Aorta (tissue), 5 donors: ENCODE results near the gene COMMD1. TPM values are rescaled to one million over a fixed set of nuclear protein-coding genes. Genes with fewer than 3 reads are reported as not detected.

ENCODE experiments used
- ATAC-seq: fragments of 200-7000 bp; cut with Tn5 transposase; one replicate; pipeline ENCODE4 v1.9.1; 2022; ENCODE audit warnings: moderate library complexity; ENCODE audit not compliant: low FRiP score
- DNase-seq, 2 donors: peaks; one replicate each; pipeline ENCODE4 v3.0.0-alpha.2; 2020
- H3K27ac ChIP-seq, 2 donors: one replicate each; pipeline ENCODE4 v1.5.1; 2013; ENCODE audit warnings: low read length in 2 of 2, mild to moderate bottlenecking in 2 of 2, moderate library complexity in 2 of 2, control low read depth in 1 of 2, inconsistent platforms in 1 of 2, low read depth in 1 of 2
- H3K27me3 ChIP-seq, 2 donors: one replicate each; pipeline ENCODE4 v1.6.1; 2013; ENCODE audit warnings: control low read depth in 1 of 2, low read length in 1 of 2, mild to moderate bottlenecking in 1 of 2, moderate library complexity in 1 of 2; ENCODE audit not compliant: insufficient read depth in 2 of 2, control insufficient read depth in 1 of 2
- H3K36me3 ChIP-seq, 2 donors: one replicate each; pipeline ENCODE4 v1.6.1; 2013; ENCODE audit warnings: control low read depth in 1 of 2, low read length in 1 of 2, mild to moderate bottlenecking in 1 of 2; ENCODE audit not compliant: insufficient read depth in 2 of 2, control insufficient read depth in 1 of 2
- H3K4me1 ChIP-seq, 2 donors: one replicate each; pipeline ENCODE4 v1.6.1; 2013; ENCODE audit warnings: low read length in 2 of 2, control low read depth in 1 of 2, mild to moderate bottlenecking in 1 of 2, moderate library complexity in 1 of 2; ENCODE audit not compliant: insufficient read depth in 2 of 2, control insufficient read depth in 1 of 2
- H3K4me3 ChIP-seq, 2 donors: one replicate each; pipeline ENCODE4 v1.5.1; 2013; ENCODE audit warnings: low read length in 2 of 2, control low read depth in 1 of 2, mild to moderate bottlenecking in 1 of 2
- H3K9me3 ChIP-seq: one replicate; pipeline ENCODE4 v1.6.1; 2013; ENCODE audit warnings: mild to moderate bottlenecking, low read length; ENCODE audit not compliant: control insufficient read depth
- WGBS, 2 donors: extraction: QIAGEN DNeasy Blood & Tissue Kit; methylation state at CpG; one replicate each; pipeline ENCODE4 v1.1.7; 2013; 5-methylcytosine and 5-hydroxymethylcytosine counted together
- intact Hi-C, 2 donors: fragments of 100-400 bp; cut with DNase I; formaldehyde crosslinking; loops; one replicate each; pipeline versions ENCODE4 v1.14.2 to v1.15.0; 2022
- polyA plus RNA-seq, 2 donors: library from polyadenylated mRNA; stranded (reverse); fragments of 200-250 nt; gene quantifications; one replicate each; pipeline ENCODE4 v1.2.3, GENCODE V29; 2013
- total RNA-seq, 2 donors: library from RNA; stranded (reverse); fragmentation: NEBNext Ultra II Directional; extraction: Animal tissue kit (Norgen Biotek cat#: 25700); gene quantifications; one replicate each; pipeline ENCODE4 v1.2.1, GENCODE V29; 2021
- donor health status: healthy with polysubstance abuse.
- donor health status: Bipolar disorder and iron deficiency.
- donor health status: DM: no; HTN: no; CAD: no.
- donor health status: DM: no; HTN: no; CAD: no.
- donor health status: DM: yes; HTN: yes; CAD: no.

COMMD1 gene
- total and polyA plus RNA-seq, 4 donors, result 38.1 to 70.2 (median 49.3) TPM

- ATAC-seq, result no peak
- Histone ChIP-seq H3K4me1 (peaks cover under 1 to 2% of the 10 kb centered on the region in 2 donors), H3K27me3 (no peaks in the 10 kb centered on the region), H3K4me3 (no peak overlapping the region), H3K36me3 (no peaks in the 10 kb centered on the region), H3K9me3 (no peaks in the 10 kb centered on the region), H3K27ac (no peak overlapping the region)
- intact Hi-C loops, result loop anchor here in 1 of 2 donors (10.0 kb wide), 1 partner anchor 248 kb away; no protein-coding TSS in a partner anchor
- 94% methylated on average over 3 of the region's 3 CpGs for WGBS, 2 donors
- no peak for DNase-seq
Observed at GRCh38 chr2:62163106-62163831, 257.8 kb downstream of the COMMD1 start.

GRCh38 chr2:62163834-62164233 is 258.4 kb downstream of the COMMD1 start:
- Histone ChIP-seq H3K27me3 (no peaks in the 10 kb centered on the region), H3K27ac (no peak overlapping the region), H3K4me3 (no peak overlapping the region), H3K36me3 (no peaks in the 10 kb centered on the region), H3K4me1 (peaks cover 0 to 2% of the 10 kb centered on the region in 2 donors), H3K9me3 (no peaks in the 10 kb centered on the region)
- no peak for DNase-seq
- intact Hi-C loops, result loop anchor here in 1 of 2 donors (10.0 kb wide), 1 partner anchor 249 kb away; no protein-coding TSS in a partner anchor
- WGBS, 2 donors, result 73 to 78% methylated on average over 2 of the region's 2 CpGs
- ATAC-seq, result no peak

DNA sequence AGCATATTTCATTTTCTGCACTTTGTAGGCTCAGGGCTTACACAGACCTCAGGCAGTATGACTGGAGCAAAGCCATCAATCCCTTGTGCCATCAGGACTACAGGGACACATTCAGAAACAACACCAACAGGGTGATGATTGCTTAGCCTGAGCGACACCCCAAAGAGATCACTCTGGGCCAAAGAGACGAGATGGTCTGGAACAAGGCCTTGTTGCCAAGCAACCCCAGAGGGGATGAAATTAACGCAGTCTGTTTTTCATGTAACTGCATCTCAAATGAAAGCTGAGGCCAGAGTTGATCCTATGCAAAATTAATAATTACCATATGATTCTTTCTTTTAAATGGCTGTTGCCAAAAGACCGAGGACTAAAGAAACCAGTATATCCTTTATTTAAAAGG is 270.3 kb downstream of the COMMD1 start:
- intact Hi-C loops, result no loop called here
- WGBS, 2 donors, result 94 to 98% methylated on average over 4 of the region's 4 CpGs
- no peak for ATAC-seq

GRCh38 chr2:62176801-62177200 is 271.3 kb downstream of the COMMD1 start:
- ATAC-seq, result no peak
- no peaks in the 10 kb centered on the region for H3K27me3 ChIP-seq
- H3K36me3 ChIP-seq, result no peaks in the 10 kb centered on the region
- intact Hi-C loops, result no loop called here
- H3K9me3 ChIP-seq, result no peaks in the 10 kb centered on the region
- H3K4me1 ChIP-seq, result peaks cover 0 to 6% of the 10 kb centered on the region in 2 donors
- H3K4me3 ChIP-seq, result no peak overlapping the region
- H3K27ac ChIP-seq, result no peak overlapping the region
- DNase-seq, result no peak

More for the DNA sequence above, 270.3 kb downstream of the COMMD1 start:
- Histone ChIP-seq H3K9me3 (no peaks in the 10 kb centered on the region), H3K27ac (no peak overlapping the region), H3K27me3 (no peaks in the 10 kb centered on the region), H3K36me3 (no peaks in the 10 kb centered on the region), H3K4me1 (peaks cover 0 to 6% of the 10 kb centered on the region in 2 donors), H3K4me3 (no peak overlapping the region)
- no peak for DNase-seq

GRCh38 chr2:62177392-62178049 is 272.0 kb downstream of the COMMD1 start:
- Histone ChIP-seq H3K9me3 (no peaks in the 10 kb centered on the region), H3K27ac (no peak overlapping the region), H3K4me1 (peaks cover 0 to 6% of the 10 kb centered on the region in 2 donors), H3K27me3 (no peaks in the 10 kb centered on the region), H3K4me3 (no peak overlapping the region), H3K36me3 (no peaks in the 10 kb centered on the region)
- DNase-seq (no peak), ATAC-seq (no peak)
- intact Hi-C loops, result no loop called here
- WGBS, 2 donors, result 97 to 98% methylated on average over 4 of the region's 4 CpGs

GRCh38 chr2:62178741-62179271 is 273.3 kb downstream of the COMMD1 start:
- H3K27ac ChIP-seq, result peak overlapping the region; percentile 61 to 94
- no peaks in the 10 kb centered on the region for H3K27me3 ChIP-seq
- H3K4me3 ChIP-seq, result no peak overlapping the region
- intact Hi-C loops, result no loop called here
- H3K9me3 ChIP-seq, result no peaks in the 10 kb centered on the region
- ATAC-seq, result peak; percentile 85
- H3K4me1 ChIP-seq, result peaks cover 0 to 6% of the 10 kb centered on the region in 2 donors
- no peak for DNase-seq
- 15 to 16% methylated on average over 5 of the region's 5 CpGs for WGBS, 2 donors
- no peaks in the 10 kb centered on the region for H3K36me3 ChIP-seq

GRCh38 chr2:62180975-62181374 is 275.5 kb downstream of the COMMD1 start:
- peaks cover 0 to 6% of the 10 kb centered on the region in 2 donors for H3K4me1 ChIP-seq
- H3K27ac ChIP-seq, result no peak overlapping the region
- DNase-seq, result no peak
- no peaks in the 10 kb centered on the region for H3K36me3 ChIP-seq
- no peak for ATAC-seq
- H3K4me3 ChIP-seq, result no peak overlapping the region
- 84 to 91% methylated on average over 4 of the region's 4 CpGs for WGBS, 2 donors
- intact Hi-C loops, result no loop called here
- H3K27me3 ChIP-seq, result no peaks in the 10 kb centered on the region
- H3K9me3 ChIP-seq, result no peaks in the 10 kb centered on the region

- ATAC-seq, result no peak
- no peak for DNase-seq
- whole genome bisulfite sequencing, 2 donors, result 76 to 84% methylated on average over 3 of the region's 3 CpGs
- no peak overlapping the region for H3K4me3 ChIP-seq
- H3K4me1 ChIP-seq, result peaks cover 0 to 6% of the 10 kb centered on the region in 2 donors
- no peaks in the 10 kb centered on the region for H3K36me3 ChIP-seq
- H3K27ac ChIP-seq, result no peak overlapping the region
- intact Hi-C loops, result no loop called here
- H3K27me3 ChIP-seq, result no peaks in the 10 kb centered on the region
- no peaks in the 10 kb centered on the region for H3K9me3 ChIP-seq
Observed at GRCh38 chr2:62181843-62182242, 276.4 kb downstream of the COMMD1 start.
